HCT116 (cell line): ENCODE data around the gene CRYGN. TPM values are rescaled to one million over a fixed set of nuclear protein-coding genes. Genes with fewer than 3 reads are reported as not detected.

Source experiments
- ATAC-seq: fragments of 200-7000 bp; cut with Tn5 transposase; 2 replicates; pipeline ENCODE4 v1.9.1; 2020; ENCODE audit warnings: mild to moderate bottlenecking, moderate library complexity
- BruUV-seq: library from RNA; stranded (reverse); fragments of 400-500 nt; replicated peaks from 2 replicates; lab custom pipeline; 2021; lab: Mats Ljungman, UMichigan
- CTCF ChIA-PET: fragments of 300-600 bp; sonication (Branson Sonifier 250); formaldehyde crosslinking; loops from one replicate; lab custom pipeline; 2021; ENCODE audit warnings: antibody characterized with exemption; lab: Charles Lee
- POLR2A ChIA-PET: fragments of 300-600, 350-600 bp; sonication (Branson Sonifier 250); formaldehyde crosslinking; loops from one replicate; lab custom pipeline; 2021; ENCODE audit warnings: antibody characterized with exemption; lab: Charles Lee
- RAD21 ChIA-PET, 2 experiments: fragments of 300-600 bp; sonication (Branson Sonifier 250); formaldehyde crosslinking; loops; one replicate each; lab custom pipeline; 2023; ENCODE audit warnings: low total read pairs in 2 of 2; ENCODE audit not compliant: uncharacterized antibody in 2 of 2, unreplicated experiment in 2 of 2, low non-redundant PET in 1 of 2; lab: Charles Lee
- DNase-seq: peaks from one replicate; pipeline ENCODE4 v3.0.0-alpha.2; 2010; ENCODE audit warnings: low read depth, low spot score
- H2AFZ ChIP-seq: fragments of 200-600 bp; shearing (Covaris generic), sonication (generic); 2 replicates; pipeline ENCODE4 v1.6.1; 2017; ENCODE audit warnings: low read depth, mixed run types, mixed read lengths, antibody characterized with exemption, low read length; ENCODE audit not compliant: poor library complexity, severe bottlenecking
- H3K27ac ChIP-seq: 2 replicates; pipeline ENCODE4 v1.5.1; 2012; ENCODE audit warnings: low read depth, low read length
- H3K27me3 ChIP-seq: fragments of 200-600 bp; sonication (generic); 2 replicates; pipeline ENCODE4 v1.6.1; 2016; ENCODE audit warnings: mixed run types, low read length, mixed read lengths; ENCODE audit not compliant: insufficient read depth
- H3K36me3 ChIP-seq, 2 experiments: fragments of 200-500 bp in 1 of 2; fragments of 200-600 bp in 1 of 2; sonication (Bioruptor generic) in 1 of 2; sonication (generic) in 1 of 2; 2 replicates each; pipeline versions ENCODE4 v1.5.1 to v1.6.1; 2014 to 2016; ENCODE audit warnings: low read length in 2 of 2, inconsistent platforms in 1 of 2, mixed read lengths in 1 of 2, mixed run types in 1 of 2; ENCODE audit not compliant: insufficient read depth in 2 of 2, control insufficient read depth in 1 of 2
- H3K4me1 ChIP-seq, 2 experiments: fragments of 200-600 bp in 1 of 2; sonication (generic) in 1 of 2; 2 replicates each; pipeline versions ENCODE4 v1.5.1 to v1.6.1; 2012 to 2017; ENCODE audit warnings: low read length in 2 of 2, inconsistent platforms in 1 of 2, mild to moderate bottlenecking in 1 of 2, mixed read lengths in 1 of 2, mixed run types in 1 of 2, moderate library complexity in 1 of 2; ENCODE audit not compliant: insufficient read depth in 2 of 2, control insufficient read depth in 1 of 2
- H3K4me2 ChIP-seq: fragments of 200-600 bp; sonication (generic); 2 replicates; pipeline ENCODE4 v1.6.1; 2017; ENCODE audit warnings: mixed run types, low read length, mixed read lengths
- H3K4me3 ChIP-seq, 2 experiments: fragments of 200-600 bp in 1 of 2; sonication (generic) in 1 of 2; replicated peaks in 1 of 2; 2 replicates each; pipeline ENCODE4 v1.5.1; 2011 to 2016; ENCODE audit warnings: low read length in 2 of 2, control low read depth in 1 of 2, low read depth in 1 of 2, mild to moderate bottlenecking in 1 of 2, mixed read lengths in 1 of 2, mixed run types in 1 of 2
- H3K79me2 ChIP-seq: fragments of 200-600 bp; sonication (generic); 2 replicates; pipeline ENCODE4 v1.6.1; 2017; ENCODE audit warnings: mild to moderate bottlenecking, mixed run types, low read length, moderate library complexity, mixed read lengths; ENCODE audit not compliant: insufficient read depth
- H3K9ac ChIP-seq: fragments of 200-600 bp; sonication (generic); 2 replicates; pipeline ENCODE4 v1.6.1; 2016; ENCODE audit warnings: low read length, mixed read lengths
- H3K9me2 ChIP-seq: fragments of 200-600 bp; sonication (generic), shearing (Covaris generic); 2 replicates; pipeline ENCODE4 v1.6.1; 2017; ENCODE audit warnings: mixed run types, mild to moderate bottlenecking, moderate library complexity; ENCODE audit not compliant: insufficient read depth
- H3K9me3 ChIP-seq, 2 experiments: fragments of 200-500 bp in 1 of 2; fragments of 200-600 bp in 1 of 2; sonication (Bioruptor generic) in 1 of 2; sonication (generic) in 1 of 2; 2 replicates each; pipeline ENCODE4 v1.6.1; 2014 to 2017; ENCODE audit warnings: low read length in 2 of 2, mixed read lengths in 2 of 2, inconsistent platforms in 1 of 2, low read depth in 1 of 2, mild to moderate bottlenecking in 1 of 2, mixed run types in 1 of 2, moderate library complexity in 1 of 2; ENCODE audit not compliant: control insufficient read depth in 1 of 2, insufficient read depth in 1 of 2
- H4K20me1 ChIP-seq: fragments of 200-600 bp; sonication (generic), shearing (Covaris generic); 2 replicates; pipeline ENCODE4 v1.6.1; 2017; ENCODE audit warnings: mixed run types, mild to moderate bottlenecking, moderate library complexity; ENCODE audit not compliant: insufficient read depth
- CEBPB ChIP-seq: IDR thresholded peaks from 2 replicates; pipeline ENCODE4 v1.6.1; 2012; ENCODE audit warnings: low read depth
- EGR1 ChIP-seq: IDR thresholded peaks from 2 replicates; pipeline ENCODE4 v1.6.1; 2012; ENCODE audit warnings: low read depth
- EZH2 ChIP-seq: fragments of 200-600 bp; sonication (generic); IDR thresholded peaks from 2 replicates; pipeline ENCODE4 v1.6.1; 2017; ENCODE audit warnings: antibody characterized with exemption, mixed run types
- FOSL1 ChIP-seq: IDR thresholded peaks from 2 replicates; pipeline ENCODE4 v1.6.1; 2012; ENCODE audit warnings: low read depth
- JUND ChIP-seq: IDR thresholded peaks from 2 replicates; pipeline ENCODE4 v1.6.1; 2012
- POLR2A ChIP-seq: IDR thresholded peaks from 2 replicates; pipeline ENCODE4 v1.7.0; 2011; ENCODE audit warnings: borderline replicate concordance; ENCODE audit not compliant: insufficient read depth, insufficient read length; ENCODE audit errors: extremely low read depth
- POLR2AphosphoS5 ChIP-seq: IDR thresholded peaks from 2 replicates; pipeline ENCODE4 v1.6.1; 2011; ENCODE audit warnings: mild to moderate bottlenecking, low read depth, low read length, moderate library complexity
- RAD21 ChIP-seq: IDR thresholded peaks from 2 replicates; pipeline ENCODE4 v1.6.1; 2012; ENCODE audit warnings: low read depth, mild to moderate bottlenecking
- SIN3A ChIP-seq: IDR thresholded peaks from 2 replicates; pipeline ENCODE4 v1.6.1; 2012; ENCODE audit warnings: low read depth
- SP1 ChIP-seq: IDR thresholded peaks from 2 replicates; pipeline ENCODE4 v1.6.1; 2012; ENCODE audit warnings: low read depth
- SRF ChIP-seq: IDR thresholded peaks from 2 replicates; pipeline ENCODE4 v1.6.1; 2012; ENCODE audit warnings: low read depth
- TCF7L2 ChIP-seq: IDR thresholded peaks from 2 replicates; pipeline ENCODE4 v1.7.0; 2011; ENCODE audit warnings: borderline replicate concordance, inconsistent platforms; ENCODE audit not compliant: insufficient read depth, insufficient read length; ENCODE audit errors: extremely low read depth
- YY1 ChIP-seq: IDR thresholded peaks from 2 replicates; pipeline ENCODE4 v1.6.1; 2011; ENCODE audit warnings: low read length, low read depth, moderate library complexity, mild to moderate bottlenecking; ENCODE audit not compliant: insufficient replicate concordance; ENCODE audit errors: extremely low read depth
- ZNF274 ChIP-seq: fragments of 200-500 bp; sonication (Bioruptor generic); IDR thresholded peaks from 2 replicates; pipeline ENCODE4 v1.6.1; 2014; ENCODE audit warnings: mild to moderate bottlenecking, low read depth, low read length, inconsistent platforms
- intact Hi-C: fragments of 100-400 bp; cut with micrococcal nuclease; formaldehyde crosslinking; loops from 2 replicates; pipeline ENCODE4 v1.10.0; 2022
- total RNA-seq: library from RNA; stranded (reverse); gene quantifications from one replicate; pipeline ENCODE4 v1.2.1, GENCODE V29; 2021; ENCODE audit not compliant: unreplicated experiment
- TF ChIP-seq, protein P1 (sequence below), 3 experiments: fragments of 200-600 bp in 1 of 3; sonication (generic) in 1 of 3; IDR thresholded peaks in 2 of 3; conservative IDR thresholded peaks in 1 of 3; 2 replicates each; pipeline ENCODE4 v1.5.1; 2012 to 2017; ENCODE audit warnings: low read depth in 2 of 3, low read length in 2 of 3, antibody characterized with exemption in 1 of 3, borderline replicate concordance in 1 of 3, control low read depth in 1 of 3, mild to moderate bottlenecking in 1 of 3, mixed read lengths in 1 of 3, mixed run types in 1 of 3, moderate library complexity in 1 of 3; ENCODE audit not compliant: insufficient read depth in 1 of 3
- TF ChIP-seq, protein P2 (sequence below): IDR thresholded peaks from 2 replicates; pipeline ENCODE4 v1.6.1; 2012
- TF ChIP-seq, protein P3 (sequence below): IDR thresholded peaks from 2 replicates; pipeline ENCODE4 v1.6.1; 2012
- TF ChIP-seq, protein P4 (sequence below): IDR thresholded peaks from 2 replicates; pipeline ENCODE4 v1.6.1; 2012; ENCODE audit warnings: low read depth
- TF ChIP-seq, protein P5 (sequence below): IDR thresholded peaks from 2 replicates; pipeline ENCODE4 v1.6.1; 2011; ENCODE audit warnings: mild to moderate bottlenecking, low read length, moderate library complexity; ENCODE audit not compliant: insufficient replicate concordance; ENCODE audit errors: extremely low read depth

The CRYGN gene
- total RNA-seq, 1 experiment from 2014 or later = not detected

DNA sequence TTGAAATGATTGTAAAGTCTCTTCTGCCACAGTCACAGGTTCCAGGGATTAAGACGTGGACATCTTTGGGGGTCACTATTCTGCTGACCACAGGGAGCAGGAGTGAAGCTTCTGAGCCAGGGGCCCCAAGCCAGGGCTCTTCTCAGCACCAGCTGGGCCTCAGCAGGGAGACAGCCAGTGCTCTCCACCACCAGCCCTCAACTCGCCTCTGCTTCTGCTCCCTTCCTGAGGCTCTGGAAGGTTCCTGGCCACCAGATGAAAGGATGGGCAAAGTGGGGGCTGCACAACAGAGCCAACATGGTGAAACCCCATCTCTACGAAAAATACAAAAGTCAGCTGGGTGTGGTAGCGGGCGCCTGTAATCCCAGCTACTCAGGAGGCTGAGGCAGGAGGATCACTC lies 11.2 kb upstream of the CRYGN start:
- H3K27ac ChIP-seq = no peak overlapping the region
- no peak overlapping the region for H3K4me3 ChIP-seq
- no peak overlapping the region for H2AFZ ChIP-seq
- ChIA-PET RAD21 (no interaction called here), CTCF (no interaction called here), POLR2A (no interaction called here)
- DNase-seq (no peak), ATAC-seq (no peak)
- intact Hi-C loops = no loop called here
- peaks cover 10 to 24% of the 10 kb centered on the region in 2 experiments; a peak in 3 of 4 replicates for H3K4me1 ChIP-seq
- H4K20me1 ChIP-seq = no peaks in the 10 kb centered on the region
- H3K4me2 ChIP-seq = no peak overlapping the region
- no peaks in the 10 kb centered on the region for H3K36me3 ChIP-seq
- H3K9me3 ChIP-seq = no peaks in the 10 kb centered on the region
- H3K79me2 ChIP-seq = no peaks in the 10 kb centered on the region
- H3K9me2 ChIP-seq = no peaks in the 10 kb centered on the region
- no TSS peak for BruUV-seq
- no peaks in the 10 kb centered on the region for H3K27me3 ChIP-seq
- H3K9ac ChIP-seq = no peak overlapping the region
- TF ChIP-seq EGR1 (no peak), SIN3A (no peak), POLR2A (no peak), POLR2AphosphoS5 (no peak), CEBPB (no peak), SRF (no peak), FOSL1 (no peak), SP1 (no peak), RAD21 (no peak), YY1 (no peak), TCF7L2 (no peak), EZH2 (no peak), ZNF274 (no peak), JUND (no peak)
- TF ChIP-seq, protein P1, sequence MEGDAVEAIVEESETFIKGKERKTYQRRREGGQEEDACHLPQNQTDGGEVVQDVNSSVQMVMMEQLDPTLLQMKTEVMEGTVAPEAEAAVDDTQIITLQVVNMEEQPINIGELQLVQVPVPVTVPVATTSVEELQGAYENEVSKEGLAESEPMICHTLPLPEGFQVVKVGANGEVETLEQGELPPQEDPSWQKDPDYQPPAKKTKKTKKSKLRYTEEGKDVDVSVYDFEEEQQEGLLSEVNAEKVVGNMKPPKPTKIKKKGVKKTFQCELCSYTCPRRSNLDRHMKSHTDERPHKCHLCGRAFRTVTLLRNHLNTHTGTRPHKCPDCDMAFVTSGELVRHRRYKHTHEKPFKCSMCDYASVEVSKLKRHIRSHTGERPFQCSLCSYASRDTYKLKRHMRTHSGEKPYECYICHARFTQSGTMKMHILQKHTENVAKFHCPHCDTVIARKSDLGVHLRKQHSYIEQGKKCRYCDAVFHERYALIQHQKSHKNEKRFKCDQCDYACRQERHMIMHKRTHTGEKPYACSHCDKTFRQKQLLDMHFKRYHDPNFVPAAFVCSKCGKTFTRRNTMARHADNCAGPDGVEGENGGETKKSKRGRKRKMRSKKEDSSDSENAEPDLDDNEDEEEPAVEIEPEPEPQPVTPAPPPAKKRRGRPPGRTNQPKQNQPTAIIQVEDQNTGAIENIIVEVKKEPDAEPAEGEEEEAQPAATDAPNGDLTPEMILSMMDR (IDR thresholded peaks at IDR 0.05 in 2 of 3, conservative IDR thresholded peaks at IDR 0.05 in 1 of 3; ENCODE audit: borderline replicate concordance in 1 of 3, insufficient read depth in 1 of 3, low read depth in 2 of 3, low read length in 2 of 3) = no peak
- TF ChIP-seq, protein P2, sequence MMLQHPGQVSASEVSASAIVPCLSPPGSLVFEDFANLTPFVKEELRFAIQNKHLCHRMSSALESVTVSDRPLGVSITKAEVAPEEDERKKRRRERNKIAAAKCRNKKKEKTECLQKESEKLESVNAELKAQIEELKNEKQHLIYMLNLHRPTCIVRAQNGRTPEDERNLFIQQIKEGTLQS = no peak
- TF ChIP-seq, protein P3, sequence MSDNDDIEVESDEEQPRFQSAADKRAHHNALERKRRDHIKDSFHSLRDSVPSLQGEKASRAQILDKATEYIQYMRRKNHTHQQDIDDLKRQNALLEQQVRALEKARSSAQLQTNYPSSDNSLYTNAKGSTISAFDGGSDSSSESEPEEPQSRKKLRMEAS = no peak
- TF ChIP-seq, protein P4, sequence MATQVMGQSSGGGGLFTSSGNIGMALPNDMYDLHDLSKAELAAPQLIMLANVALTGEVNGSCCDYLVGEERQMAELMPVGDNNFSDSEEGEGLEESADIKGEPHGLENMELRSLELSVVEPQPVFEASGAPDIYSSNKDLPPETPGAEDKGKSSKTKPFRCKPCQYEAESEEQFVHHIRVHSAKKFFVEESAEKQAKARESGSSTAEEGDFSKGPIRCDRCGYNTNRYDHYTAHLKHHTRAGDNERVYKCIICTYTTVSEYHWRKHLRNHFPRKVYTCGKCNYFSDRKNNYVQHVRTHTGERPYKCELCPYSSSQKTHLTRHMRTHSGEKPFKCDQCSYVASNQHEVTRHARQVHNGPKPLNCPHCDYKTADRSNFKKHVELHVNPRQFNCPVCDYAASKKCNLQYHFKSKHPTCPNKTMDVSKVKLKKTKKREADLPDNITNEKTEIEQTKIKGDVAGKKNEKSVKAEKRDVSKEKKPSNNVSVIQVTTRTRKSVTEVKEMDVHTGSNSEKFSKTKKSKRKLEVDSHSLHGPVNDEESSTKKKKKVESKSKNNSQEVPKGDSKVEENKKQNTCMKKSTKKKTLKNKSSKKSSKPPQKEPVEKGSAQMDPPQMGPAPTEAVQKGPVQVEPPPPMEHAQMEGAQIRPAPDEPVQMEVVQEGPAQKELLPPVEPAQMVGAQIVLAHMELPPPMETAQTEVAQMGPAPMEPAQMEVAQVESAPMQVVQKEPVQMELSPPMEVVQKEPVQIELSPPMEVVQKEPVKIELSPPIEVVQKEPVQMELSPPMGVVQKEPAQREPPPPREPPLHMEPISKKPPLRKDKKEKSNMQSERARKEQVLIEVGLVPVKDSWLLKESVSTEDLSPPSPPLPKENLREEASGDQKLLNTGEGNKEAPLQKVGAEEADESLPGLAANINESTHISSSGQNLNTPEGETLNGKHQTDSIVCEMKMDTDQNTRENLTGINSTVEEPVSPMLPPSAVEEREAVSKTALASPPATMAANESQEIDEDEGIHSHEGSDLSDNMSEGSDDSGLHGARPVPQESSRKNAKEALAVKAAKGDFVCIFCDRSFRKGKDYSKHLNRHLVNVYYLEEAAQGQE = no peak
- TF ChIP-seq, protein P5, sequence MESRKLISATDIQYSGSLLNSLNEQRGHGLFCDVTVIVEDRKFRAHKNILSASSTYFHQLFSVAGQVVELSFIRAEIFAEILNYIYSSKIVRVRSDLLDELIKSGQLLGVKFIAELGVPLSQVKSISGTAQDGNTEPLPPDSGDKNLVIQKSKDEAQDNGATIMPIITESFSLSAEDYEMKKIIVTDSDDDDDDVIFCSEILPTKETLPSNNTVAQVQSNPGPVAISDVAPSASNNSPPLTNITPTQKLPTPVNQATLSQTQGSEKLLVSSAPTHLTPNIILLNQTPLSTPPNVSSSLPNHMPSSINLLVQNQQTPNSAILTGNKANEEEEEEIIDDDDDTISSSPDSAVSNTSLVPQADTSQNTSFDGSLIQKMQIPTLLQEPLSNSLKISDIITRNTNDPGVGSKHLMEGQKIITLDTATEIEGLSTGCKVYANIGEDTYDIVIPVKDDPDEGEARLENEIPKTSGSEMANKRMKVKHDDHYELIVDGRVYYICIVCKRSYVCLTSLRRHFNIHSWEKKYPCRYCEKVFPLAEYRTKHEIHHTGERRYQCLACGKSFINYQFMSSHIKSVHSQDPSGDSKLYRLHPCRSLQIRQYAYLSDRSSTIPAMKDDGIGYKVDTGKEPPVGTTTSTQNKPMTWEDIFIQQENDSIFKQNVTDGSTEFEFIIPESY = no peak
